Activated CD4-positive, alpha-beta T cell treated with anti-CD3 and anti-CD28 coated beads, Interleukin-2, amount 50 U/mL, for 24 hours (primary cell): Measurements from ENCODE around the gene ALS2CL.
"Not testable (repeated sequence)": the region's sequence is repeated elsewhere in the genome, so short reads cannot be mapped to it uniquely, and the experiment has no call there.

Experiments
- DNase-seq, 2 donors: peaks; one replicate each; pipeline ENCODE4 v3.0.0-alpha.2; 2020; ENCODE audit warnings: low read depth in 1 of 2, low spot score in 1 of 2

Gene ALS2CL

DNA sequence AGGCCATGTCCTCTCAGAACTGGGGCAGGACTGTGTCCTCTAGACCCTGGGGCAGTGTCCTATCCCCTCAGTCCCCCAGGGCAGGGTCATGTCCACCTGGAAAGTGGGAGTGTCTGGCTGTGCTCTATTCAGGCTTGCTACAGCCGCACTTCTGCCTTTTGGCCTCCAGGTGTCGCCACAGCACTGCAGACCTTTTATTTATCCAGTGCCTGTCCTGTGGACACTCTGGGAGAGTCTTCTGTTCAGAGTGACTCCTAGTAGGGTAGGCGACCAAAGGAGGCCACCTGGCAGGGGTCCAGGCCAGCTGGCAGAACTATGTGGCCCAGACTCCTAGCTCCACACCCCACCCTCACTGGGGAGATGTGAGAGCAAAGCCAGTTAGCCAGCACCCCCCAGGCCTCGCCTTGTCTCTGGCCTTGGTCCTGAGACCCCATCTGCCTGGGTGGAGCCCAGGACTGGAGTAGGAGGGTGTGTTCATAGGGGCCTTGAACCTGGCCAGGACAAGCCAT, 11.6 kb upstream of the ALS2CL start:
- peak; percentile 47 to 61 for DNase-seq

DNA sequence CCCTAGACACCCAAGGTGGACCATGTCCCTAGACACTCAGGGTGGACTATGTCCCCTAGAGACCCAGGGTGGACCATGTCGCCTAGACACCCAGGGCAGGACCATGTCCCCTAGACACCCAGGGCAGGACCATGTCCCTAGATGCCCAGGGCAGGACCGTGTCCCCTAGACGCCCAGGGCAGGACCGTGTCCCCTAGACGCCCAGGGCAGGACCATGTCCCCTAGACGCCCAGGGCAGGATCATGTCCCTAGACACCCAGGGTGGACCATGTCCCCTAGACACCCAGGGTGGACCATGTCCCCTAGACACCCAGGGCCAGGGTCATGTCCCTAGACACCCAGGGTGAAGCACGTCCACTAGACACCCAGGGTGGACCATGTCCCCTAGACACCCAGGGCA, 10.9 kb upstream of the ALS2CL start:
- DNase-seq = not testable (repeated sequence)

DNA sequence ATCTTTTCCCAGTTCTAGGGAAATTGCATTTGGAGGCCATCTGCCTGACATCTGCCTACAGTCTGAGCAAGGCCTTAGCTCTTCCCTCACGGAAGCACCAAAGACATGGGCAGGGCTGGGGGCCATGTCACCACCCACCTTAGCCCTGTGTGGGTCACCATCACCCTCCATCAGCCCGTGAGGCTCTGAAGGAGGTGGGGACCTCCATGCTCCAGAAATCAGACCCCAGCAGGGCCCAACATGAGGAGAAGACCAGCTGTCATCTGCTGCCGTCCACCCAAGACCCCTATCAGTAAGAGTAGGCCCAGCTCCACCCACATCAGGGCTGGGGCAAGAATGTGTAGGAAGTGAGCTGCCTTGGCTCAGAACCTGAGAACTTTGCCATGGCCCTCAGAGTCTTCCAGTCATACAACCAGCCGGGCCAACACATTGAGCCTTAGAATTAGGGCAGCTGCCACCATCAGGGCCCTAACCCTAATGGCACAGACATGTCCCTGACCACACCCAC, 9.6 kb upstream of the ALS2CL start:
- DNase-seq = no peak

DNA sequence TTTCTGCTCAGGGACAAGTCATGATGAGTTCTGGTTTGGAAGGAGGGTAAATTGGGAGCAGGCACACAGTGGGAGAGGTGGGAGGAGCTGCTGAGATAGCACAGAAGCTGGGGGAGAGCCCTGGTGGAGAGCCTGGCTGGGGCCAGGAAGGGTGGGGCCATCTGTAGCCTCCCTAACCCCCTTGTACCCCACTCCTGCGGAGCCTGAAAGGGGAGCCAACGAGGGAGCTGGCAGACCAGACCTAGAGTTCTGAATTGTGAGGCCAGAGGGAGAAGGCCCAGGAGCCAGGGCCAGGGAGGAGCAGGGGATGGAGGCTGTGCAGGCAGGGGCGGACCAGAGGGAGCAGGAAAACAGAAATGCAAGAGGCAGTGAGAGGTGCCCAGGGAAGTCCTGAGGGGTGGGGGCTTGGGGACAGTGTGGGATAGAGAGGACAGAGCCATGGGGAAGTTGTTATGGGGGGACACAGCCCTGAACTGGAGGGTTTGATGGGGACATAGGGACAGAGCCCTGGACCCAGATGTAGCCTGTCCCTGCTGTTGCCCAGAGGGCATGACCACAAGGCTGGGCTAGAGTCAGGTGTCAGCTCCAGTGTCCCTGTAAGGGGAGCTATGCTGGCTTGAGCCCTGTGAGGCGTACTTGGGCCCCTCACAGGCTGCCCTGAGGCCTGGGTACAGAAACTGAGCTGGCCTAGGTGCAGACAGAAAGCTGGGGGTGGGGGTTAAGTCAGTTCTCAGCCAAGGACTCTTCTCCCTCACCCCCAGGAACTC, 8.9 kb upstream of the ALS2CL start:
- no peak for DNase-seq

DNA sequence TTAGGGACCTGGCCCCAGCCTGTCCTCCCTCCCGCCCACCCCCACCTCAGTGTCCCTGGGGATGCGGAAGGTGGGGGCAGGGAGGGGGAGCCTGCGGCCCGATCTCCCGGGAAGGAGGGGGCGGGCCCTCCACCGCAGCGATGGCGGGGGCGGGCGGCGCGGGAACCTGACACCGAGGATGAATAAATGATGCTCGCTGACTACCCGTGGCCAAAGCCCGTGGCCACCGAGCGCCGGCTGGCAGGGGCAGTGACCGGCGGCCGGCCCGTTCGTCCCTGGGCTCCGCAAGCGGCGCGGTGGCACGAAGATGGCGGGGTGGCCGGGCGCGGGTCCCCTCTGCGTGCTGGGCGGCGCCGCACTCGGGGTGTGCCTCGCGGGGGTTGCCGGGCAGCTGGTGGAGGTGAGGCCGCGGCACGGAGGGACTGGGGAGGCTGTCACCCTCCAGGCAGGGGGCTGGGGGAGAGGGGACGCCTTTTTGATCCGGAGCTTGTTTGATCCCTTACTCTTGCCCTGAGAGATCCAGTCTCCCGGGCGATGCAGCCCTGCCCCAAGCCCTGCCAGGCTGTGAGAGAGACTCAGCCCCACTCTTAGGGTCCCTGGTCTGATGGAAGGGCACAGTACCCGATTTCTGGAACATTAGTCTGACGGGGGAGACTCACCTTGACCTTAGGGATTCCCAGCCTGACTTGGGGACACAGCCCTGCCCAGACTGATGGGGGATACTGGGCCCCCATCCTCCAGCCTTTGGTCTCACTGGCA, 7.9 kb upstream of the ALS2CL start, which contains the start of gene TMIE:
Gene TMIE, plus strand, starts transcription at position 212 of the 759 bp plus-strand sequence. Its CDS starts 96 bp downstream, at position 308.
- DNase-seq = no peak

DNA sequence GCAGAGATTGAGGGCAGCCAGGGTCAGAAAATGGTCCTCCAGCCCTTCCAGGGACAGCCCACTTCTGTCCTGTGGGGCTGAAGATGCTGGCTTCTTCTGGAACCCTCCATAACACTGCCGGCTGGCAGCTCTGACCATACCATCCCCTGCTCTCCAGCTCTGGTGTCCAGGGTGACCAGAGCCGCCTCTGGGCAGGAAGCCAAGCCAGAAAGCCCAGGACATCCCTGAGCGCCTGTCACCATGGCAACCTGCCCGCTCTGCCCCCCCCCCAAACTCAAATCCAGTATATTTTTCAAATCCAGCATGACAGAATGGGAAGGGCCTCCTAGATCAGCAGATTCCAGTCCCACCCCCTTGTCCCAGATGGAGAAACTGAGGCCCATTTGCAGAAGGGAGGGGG, 7.3 kb upstream of the ALS2CL start:
- DNase-seq = no peak

DNA sequence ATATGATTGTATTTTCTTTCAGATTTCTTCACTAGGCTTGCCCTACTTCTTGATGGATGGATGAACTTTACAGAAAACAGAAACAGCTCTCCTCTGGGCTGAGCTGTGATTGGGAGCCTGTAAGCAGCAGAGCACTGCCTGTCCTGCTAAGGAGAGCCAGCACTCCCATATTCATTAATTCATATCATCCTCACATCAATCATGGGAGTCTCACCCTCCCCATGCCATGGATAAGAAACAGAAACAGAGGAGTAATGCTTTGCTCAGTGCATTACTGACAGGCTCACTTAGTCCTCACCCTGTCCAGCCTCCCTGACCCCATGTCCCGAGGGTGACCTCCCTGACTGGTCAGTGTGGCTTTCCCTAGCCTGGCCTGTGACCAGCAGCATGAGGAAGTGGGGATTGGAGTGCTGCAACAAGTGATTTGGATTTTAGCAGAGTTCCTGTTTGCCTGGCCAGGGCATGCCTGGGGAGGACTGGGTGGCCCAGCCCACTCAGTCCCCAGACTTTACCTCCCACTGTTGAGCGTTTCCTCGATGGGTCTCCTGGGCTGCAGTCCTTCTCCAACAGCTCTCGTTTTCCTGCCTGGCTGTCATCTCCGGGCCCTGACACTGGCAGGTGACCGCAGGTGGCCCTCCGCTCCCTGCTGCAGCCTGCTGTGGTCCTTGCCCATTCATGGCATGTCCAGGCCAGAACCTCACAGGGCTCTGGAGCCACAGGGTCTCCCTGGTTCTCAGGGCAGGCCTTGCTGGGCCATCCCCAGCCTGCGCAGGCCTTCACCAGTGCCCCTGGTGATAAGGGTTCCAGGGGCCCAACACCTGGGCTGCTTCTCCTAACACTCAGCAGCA, 6.4 kb upstream of the ALS2CL start:
- DNase-seq = no peak

DNA sequence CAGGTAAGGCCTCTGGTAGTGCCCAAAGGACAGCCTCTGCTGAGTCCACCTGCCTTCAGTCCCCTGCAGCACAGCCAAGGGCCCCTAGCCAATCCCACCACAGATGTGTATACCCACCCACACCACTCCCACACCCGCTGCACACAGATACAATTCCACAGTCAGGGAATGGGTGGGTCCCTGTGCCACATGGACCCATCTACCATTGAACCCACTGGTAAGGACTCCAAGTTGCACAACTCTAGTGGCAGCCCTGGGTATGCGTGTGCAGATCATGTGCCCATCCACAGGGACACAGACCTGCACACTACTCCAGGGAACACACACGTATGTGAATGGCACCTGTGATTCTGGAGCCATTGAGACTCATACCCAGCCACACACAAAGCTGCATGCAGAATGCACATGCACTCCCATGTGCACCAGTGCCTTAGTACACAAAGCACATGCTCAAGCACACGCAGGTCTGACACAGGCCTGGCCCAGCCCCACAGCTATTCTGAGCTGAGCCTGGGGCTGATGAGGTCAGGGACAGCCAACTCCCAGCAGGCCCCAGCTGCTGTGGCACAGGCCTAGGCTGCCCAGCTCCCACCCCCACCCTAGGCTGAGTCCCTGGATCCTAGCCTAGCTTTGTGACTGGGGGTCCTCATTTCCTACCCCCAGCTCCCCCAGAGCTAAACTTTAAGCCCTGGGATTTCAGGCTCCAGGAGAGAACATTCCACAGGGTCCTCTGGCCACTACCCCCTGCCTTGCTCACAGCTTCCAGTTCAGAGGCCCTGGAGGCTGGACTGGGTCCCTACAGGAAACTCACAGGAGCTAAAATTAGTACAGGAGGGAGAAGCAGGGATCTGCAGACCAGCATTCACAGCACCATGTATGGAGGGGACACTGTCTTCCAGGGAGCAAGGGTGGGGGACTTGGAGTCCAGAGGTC, 2.7 kb upstream of the ALS2CL start:
- no peak for DNase-seq

DNA sequence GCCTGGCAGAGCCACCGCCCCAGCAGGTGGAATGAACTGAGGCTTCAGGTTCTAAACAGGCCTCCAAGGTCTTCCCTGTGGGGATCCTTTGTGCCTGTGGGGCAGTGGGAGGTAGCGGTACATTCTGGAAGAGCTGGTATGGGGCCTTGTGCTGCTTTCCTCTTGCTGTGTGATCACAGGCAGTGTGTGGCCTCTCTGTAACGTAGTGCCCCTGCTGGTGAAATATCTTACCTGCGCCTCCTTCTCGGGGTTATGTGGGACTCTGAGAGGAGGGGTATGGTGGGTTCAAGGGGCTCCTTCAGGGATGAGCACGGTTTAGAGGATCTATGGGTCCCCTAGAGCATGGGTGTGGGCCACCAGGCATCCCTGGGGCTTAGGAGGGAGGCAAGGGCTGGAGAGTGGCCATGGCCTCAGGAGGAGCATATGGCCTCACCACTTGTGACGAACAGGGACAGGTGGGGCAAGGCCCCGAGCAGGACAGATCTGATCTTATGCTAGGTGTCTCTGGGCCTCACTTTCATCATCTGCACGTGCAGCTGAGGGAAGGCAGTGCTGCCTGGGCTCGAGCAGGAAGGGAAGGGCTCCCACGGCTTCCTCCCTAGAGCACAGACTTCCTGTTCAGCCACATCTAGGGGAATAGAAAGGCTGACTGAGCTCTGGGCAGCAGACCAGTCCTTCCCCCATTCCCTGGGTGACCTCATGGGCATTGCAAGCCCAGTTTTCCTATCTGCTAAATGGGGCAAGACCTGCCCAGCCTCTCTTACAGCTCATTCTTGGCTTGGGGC, 1.9 kb upstream of the ALS2CL start:
- peak; percentile 27 to 34 for DNase-seq

DNA sequence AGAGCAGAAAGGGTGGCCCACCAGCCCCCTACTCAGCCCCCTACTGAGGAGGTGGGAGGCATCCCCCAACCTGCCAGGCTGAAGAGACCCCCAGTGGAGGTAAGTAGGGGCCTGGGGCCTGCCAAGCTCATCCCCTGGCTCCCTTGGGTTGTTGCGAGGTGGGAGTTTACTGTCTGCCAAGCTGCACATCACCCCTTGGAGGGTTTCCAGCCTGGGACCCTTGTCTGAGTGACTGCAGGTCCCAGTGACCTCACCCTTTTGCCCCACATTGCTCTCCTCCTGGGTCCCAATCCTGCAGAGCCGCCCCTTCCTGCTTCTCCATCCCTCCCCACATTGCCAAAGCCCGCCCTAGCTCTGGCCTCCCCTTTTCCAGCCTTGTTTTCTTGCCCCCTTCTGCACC, 1.0 kb upstream of the ALS2CL start:
- no peak for DNase-seq

DNA sequence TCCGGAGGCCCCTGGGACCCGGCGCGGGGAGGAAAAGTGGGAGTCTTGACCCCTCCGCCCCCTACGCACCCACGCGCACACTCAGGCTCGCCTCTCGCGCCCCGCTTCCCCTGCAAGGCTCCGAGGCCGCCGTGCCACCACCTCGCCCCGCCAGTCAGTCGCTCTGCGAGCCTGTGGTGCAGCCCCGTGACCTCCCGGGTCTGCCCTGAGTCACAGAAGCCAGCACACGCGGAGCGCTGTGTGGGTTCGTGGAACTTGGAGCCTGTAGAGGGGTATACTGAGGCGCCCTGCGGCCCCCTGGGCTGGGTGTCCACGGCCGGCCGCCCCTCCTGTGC, 380 bp upstream of the ALS2CL start:
- DNase-seq = peak in 1 of 2 donors; percentile 21

DNA sequence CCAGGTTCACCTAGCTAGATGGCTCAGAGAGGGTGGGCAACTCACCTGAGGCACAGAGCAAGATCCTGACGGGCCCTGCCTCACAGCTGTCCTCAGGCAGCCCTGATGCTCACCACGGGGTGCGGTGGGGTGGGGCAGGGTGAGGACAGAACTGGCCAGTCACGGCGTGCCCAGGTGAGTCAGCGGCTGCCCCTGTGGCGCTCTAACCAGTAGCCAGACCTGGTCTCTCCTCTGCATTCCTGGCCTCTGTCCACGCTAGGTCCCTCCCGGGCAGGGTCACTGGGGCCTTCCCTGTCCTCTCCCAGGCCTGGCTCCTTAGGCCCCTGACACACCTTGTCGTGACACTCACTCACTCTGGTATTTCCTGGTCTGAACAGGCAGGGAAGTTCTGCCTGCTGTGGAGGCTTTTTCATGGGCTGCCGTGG, 901 bp downstream of the ALS2CL start:
- no peak for DNase-seq

DNA sequence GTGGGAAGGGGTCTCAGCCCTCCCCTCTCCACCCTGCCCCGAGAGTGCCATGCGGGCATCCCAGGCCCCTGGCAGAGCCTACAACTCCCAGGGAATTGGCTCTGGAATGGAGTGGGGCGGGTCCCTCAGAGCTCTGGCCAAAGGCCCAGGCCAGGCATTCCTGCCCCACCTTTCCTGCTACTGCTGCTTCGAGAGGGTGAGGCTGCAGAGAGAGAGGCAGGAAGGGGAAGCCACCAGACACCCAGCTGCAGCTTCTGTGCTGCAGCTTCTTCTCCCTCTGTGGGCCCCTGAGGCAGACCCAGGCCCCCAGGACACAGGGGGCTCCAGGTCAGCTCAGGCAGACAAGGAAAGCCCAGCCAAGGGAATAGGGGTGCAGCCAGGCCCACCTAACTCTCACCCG, 2.7 kb downstream of the ALS2CL start:
- no peak for DNase-seq

DNA sequence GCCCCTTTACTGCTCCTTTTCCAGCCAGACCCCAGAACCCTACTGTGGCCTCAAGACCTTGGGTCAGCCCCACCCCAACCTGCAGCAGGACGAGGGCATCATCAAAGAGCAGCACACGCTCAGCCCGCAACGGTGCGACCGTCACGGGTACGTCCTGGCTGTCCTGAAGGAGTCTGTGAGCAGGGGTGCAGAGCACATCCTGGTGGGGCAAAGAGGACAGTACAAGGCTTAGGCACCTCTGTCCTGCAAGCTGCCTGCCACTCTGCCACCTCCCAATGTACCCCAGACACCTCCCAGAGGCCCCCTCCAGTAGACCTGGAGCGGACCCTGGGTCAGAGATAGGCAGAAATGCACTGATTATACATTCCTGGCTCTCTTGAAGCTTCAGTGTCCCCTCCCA, 8.0 kb downstream of the ALS2CL start:
- no peak for DNase-seq

DNA sequence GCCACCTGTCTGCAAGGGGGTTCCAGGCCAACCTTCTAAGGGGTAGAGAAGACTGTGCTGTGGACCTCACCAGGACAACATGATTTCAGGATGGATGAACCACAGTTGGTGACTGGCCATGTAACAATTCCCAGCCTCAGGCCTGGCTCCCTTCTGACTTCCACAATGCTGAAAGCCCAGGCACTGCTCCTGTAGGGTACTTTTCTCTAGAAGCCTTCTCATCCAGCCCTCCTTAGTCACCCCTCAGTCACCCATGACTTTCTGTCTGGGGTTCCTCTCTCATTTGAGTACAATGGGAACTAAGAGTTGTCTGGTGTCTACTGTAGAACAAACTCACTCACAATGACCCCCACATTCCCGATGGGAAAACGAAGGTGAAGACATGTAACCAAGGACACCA, 8.6 kb downstream of the ALS2CL start:
- DNase-seq = no peak

DNA sequence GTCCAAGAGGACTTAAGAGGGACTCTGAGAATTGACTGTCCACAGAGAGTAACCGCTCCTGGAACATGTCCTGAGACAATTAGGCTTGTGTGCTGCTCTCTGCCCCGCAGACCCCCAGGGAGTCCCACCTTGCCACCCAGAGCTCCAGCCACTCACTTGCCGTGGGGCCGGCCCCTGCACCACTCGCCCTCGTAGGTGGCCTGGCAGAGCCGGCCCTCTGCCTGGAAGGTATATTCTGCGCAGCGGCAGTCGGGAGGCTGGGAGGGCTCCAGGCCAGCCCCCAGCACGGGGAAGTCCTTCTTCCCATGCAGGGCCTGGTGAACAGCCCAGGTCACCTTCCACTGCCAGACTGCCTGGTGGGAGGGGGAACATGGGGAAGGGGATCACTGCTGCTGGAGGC, 10.5 kb downstream of the ALS2CL start:
- no peak for DNase-seq

DNA sequence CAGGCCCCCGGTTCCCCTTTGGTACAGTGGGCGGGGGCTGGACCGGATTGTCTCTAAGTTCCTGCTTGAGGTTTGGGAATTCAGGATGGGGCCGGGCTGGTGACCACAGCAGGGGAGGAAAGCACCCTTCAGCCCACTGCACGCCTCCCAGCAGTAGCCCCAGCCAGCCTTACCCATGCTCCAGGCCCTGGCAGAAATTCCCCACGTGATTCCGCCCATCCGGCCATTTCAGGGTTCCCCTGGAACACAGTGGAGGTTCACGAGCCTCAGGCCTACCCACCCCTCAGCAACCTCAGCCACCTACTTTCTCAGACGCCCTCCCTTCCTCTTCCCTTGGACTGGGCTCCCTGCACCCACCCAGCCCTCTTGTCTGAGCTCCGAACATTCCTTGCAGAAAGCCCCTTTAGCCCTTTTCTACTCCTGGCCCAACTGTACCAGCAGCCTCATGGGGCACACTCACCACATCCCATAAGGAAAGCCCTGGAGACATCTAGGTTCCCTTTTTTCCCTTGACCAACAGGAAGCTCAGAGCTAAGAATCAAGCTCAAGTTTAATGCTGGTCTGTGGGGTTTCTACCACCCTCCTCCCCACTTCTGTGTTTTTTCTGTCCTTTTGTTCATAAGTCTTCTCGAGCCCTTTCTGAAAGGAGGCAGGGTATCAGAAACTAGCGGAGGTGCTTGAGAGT, 11.5 kb downstream of the ALS2CL start:
- DNase-seq = no peak

DNA sequence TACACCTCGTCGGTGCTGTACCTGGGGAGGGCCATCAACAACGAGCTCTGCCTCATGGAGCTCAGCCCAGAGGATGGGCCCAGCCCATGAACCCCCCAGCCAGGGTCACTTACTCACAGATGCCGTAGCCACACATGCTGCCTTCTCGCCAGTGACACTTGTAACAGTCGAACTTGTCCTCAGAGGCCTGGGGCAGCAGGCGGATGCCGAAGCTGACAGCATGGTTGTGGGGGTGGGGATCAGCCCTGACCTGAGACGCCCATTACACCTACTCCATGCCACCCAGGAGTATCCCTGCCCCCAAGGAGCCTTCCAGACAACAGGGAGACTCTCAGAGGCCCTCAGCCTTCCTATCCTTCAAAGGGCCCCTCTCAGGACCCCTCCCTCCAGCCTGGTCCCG, 12.1 kb downstream of the ALS2CL start:
- no peak for DNase-seq

DNA sequence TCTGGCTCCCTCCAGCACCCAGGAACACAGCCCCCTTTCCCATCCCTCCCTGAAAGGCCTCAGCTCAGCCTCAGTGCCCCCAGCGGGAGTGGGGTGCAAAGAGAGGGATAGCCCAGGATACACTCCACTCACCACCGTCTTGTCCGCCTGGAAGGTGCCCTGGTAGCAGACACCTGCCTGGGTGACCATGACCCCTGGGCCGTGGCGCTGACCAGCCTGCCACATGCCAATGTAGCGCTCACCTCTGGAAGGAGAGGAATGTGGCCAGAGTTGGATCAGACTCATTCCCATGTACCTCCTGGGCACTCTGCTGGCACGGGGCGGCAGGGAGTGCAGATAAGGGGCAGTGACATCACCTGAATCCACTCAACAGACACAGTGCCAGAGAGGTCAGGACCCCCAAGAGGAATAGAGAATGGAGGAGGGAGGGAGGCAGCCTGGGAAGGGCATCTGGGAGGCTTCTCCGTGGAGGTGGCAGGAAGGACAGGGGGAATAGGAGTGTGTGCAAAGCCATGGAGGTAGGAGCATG, 13.1 kb downstream of the ALS2CL start:
- no peak for DNase-seq
